IPS-18c (cell line): ENCODE measurements around the gene STARD9.

Experiments used
- H3K4me3 ChIP-seq: 2 replicates; pipeline ENCODE4 v1.7.0; 2013; ENCODE audit warnings: low read depth, mild to moderate bottlenecking, low read length, moderate library complexity; ENCODE audit not compliant: insufficient read depth
- H3K9me3 ChIP-seq: one replicate; pipeline ENCODE4 v1.6.1; 2013; ENCODE audit warnings: mild to moderate bottlenecking, low read length, moderate library complexity; ENCODE audit not compliant: control insufficient read depth, insufficient read depth

STARD9 gene

DNA sequence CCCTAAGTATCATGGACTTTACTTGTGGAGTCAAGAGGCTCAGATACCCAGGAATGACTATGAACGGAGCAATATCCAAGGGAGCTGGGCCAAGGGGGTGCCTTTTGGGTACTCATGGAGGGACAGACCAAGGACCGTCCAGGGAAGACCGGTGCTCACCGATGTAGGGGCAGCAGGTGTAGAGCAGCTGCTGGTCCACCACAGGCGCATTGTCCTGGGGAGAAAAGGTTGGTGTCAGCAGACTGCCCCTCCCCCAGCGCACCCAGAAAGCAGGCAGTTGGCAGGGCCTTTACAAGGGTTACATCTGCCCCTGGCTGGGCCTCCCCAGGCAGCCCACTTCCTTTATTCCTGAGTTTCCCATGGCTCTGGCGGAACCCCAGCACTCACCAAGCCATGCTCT, 154.0 kb downstream of the STARD9 start:
- Histone ChIP-seq H3K9me3 (no peaks in the 10 kb centered on the region), H3K4me3 (no peak overlapping the region)

DNA sequence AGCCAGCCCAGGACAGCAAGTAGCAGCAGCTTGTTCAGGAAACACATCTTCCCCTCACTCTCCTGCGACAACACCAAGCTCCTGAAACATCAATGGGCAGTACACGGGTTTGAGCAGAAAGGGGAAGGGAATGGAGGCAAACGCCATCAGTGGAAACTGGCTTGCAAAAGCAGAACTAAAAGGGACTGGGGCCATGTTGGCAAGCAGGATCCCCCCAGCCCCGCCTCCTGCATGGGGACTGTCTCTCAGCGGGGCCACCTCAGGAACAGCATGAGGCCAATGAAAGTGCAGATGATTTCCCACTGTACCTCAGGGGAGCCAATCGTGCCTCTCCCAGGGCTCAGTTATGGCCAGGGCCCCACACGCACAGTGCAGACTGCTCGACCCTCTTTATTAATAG, 154.7 kb downstream of the STARD9 start:
- Histone ChIP-seq H3K9me3 (no peaks in the 10 kb centered on the region), H3K4me3 (no peak overlapping the region)

DNA sequence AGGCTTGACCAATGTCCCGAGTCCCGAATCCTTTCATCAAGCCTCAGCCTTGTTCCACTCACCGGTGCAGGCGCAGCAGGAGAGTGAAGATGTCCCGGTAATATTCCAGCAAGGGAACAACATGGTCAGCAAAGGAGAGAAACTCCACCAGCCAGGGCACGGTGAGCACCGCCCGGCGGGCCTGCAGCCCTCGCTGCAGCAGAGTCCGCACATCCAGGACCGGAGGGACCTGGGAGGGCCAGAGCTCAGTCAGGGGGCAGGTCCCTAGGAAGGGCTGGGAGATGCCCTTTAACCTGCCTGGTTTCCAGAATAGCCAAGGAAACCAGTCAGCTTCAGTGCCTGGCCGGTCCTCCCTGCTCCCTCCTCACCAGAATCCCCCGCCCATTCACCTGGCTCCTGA, 155.1 kb downstream of the STARD9 start:
- Histone ChIP-seq H3K9me3 (no peaks in the 10 kb centered on the region), H3K4me3 (no peak overlapping the region)

DNA sequence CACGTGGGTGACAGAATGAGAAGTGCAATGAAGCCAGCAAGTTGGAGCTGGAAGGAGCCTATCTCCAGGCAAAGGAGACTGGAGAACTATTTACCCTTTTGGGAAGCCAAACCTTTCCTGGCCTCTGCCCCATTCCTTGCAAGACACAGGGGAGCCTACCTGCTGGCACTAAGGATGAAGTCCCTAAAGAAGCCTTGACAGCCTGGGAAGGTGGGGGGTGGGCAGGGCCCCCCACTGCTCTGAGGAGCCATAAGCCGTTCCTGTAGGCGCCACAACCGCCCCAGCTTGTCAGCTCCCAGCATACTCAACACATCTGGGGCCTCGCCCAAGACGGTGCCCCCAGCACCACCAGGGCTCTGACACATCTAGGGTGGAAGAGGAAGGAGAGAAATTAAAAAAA, 156.1 kb downstream of the STARD9 start:
- H3K4me3 ChIP-seq = no peak overlapping the region

DNA sequence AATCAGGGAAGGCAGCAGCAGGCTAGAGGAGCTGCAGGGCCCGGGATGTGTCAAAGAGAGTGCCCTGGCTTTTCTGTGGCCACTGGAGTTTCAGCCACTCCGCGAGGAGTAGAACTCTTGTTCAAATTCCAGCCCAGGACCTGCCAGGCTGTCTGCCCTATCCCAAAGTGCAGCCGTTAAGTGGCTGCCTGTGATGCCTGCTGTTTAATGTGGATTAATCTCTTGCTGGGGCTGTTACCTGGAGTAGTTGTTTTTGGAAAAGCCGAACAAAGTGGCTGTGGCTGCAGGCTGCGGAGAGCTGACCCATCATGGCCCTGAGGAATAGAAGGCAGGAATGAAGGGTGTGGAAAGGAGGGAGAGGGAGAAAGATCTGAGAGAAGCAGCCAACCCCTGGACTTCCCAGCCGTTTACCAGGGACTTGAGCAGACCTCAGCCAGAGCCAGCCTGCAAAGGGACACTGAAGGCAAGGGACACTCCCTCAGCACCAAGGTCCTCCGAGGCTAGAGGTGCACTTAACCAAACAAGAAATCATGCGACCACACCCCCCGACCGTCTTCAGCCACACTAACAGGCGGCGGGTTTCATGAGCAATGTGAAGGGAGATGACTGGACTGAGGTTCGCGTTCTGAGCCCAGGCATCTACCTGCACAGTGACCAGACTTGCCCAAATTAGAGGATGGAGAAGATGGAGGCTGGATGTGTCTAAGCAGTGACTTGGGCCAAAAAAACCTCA, 156.9 kb downstream of the STARD9 start:
- no peaks in the 10 kb centered on the region for H3K9me3 ChIP-seq
- no peak overlapping the region for H3K4me3 ChIP-seq

More for the DNA sequence above, 156.1 kb downstream of the STARD9 start:
- no peaks in the 10 kb centered on the region for H3K9me3 ChIP-seq

DNA sequence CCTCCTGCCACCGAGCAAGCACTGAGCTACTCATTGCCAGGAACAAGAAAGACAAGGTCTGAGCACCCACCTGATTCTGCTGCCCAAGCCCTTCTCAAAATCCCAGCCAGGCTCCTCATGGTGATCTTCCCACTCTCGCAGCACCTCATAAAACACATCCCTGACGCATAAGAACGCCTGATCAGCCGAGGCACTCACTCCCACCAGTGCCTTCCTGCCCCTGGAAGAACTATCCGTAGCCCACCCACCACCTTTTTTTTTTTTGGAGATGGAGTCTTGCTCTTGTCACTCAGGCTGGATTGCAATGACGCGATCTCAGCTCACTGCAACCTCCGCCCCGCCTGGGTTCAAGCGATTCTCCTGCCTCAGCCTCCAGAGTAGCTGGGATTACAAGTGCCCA, 157.6 kb downstream of the STARD9 start:
- H3K9me3 ChIP-seq = no peaks in the 10 kb centered on the region

DNA sequence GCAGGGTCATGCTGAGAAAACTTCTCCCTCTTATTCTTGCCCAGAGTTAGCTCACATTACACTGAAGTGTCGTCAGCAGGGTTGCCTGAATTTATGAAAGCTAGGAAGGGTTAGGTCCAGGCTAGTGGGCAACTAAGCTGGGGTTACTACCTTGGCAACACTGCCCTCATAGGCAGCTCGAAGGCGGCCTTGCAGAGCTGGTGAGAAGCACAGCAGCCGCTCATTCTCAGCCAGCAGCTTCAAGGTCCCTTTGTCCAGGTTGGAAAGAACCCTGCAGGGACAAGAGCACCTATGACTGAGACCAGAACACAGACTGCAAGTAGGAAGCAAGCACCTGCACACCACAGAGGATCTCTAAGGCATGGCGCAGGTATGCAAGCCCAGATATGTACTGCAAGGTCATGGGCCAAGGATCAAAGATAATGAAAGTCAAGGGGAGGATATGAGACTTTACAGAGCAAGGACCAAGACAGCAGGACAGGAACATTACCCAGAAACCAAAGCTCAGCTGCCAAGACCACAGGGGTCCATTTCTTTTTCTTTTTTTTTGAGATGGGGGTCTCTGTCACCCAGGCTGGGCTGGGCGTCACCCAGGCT, 158.8 kb downstream of the STARD9 start:
- H3K4me3 ChIP-seq = no peak overlapping the region
- no peaks in the 10 kb centered on the region for H3K9me3 ChIP-seq

More for the DNA sequence above, 157.6 kb downstream of the STARD9 start:
- H3K4me3 ChIP-seq = no peak overlapping the region

DNA sequence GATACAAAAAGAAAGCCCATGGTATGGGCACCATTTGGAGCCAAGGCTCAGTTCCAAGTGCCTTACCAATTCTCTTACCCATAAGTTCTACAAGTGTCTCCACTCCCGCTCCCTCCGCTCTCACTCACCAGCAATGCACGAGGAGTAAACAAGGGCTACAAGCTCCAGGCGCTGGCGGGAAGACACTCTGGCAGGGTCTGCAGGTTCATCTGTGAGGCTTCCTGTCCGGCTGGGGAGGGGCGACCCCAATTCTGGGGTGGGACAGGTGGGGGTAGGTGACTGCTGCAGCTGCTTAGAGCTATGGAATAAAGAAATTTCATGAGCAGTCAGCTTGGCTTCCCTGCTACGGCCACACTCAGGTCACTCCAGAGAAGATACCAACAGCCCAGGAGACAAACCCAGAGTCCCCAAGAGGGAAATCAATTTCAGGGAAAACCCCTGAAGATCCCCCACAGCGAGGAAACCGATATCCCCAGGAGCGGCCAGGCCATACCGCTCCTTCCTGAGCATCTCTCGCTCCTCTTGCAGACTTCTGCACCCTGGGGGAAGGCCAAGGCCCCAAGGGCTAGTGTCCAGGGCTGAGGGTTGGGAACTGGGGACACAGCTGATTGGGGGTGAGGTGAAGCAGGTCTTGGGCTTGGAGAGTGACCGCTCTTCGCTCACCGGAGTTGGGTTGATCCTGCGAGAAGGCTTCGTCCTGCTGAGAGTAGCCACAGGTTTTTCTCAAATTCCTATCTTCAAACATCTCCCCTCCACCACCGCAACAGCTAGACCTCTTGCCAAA, 160.2 kb downstream of the STARD9 start:
- no peaks in the 10 kb centered on the region for H3K9me3 ChIP-seq
- H3K4me3 ChIP-seq = peak overlapping the region; percentile 91

DNA sequence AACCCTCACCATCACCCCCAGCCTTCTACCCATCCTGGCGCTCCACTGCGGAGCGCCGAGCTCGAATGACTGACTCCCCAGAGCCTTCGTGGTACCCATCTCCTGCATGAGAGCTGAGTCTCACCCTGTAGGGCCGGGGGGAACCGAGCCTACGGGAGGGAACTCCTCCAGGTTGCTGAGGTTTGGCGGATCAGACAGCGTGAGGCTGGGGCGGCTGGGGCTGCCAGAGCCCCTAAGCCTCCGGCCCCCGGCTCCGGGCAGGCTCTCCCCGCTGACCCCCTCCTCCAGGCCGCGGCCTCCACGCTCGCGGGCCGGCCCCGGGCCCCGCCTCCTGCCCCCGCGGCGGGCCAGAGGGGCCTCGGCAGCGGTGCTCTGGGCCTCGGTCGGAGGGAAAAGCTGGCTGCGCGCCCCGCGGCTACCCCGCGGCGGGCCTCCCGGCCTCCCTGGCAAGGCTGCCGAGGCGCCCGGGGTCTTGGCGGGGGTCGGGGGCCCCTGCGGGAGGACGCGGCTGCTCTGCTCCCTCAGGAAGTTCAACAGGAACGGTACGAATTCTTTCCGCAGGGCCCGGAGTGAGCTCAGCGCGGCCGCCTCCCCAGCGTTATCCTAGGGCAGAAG, 160.9 kb downstream of the STARD9 start:
- peak overlapping the region; percentile 91 for H3K4me3 ChIP-seq
- no peaks in the 10 kb centered on the region for H3K9me3 ChIP-seq

DNA sequence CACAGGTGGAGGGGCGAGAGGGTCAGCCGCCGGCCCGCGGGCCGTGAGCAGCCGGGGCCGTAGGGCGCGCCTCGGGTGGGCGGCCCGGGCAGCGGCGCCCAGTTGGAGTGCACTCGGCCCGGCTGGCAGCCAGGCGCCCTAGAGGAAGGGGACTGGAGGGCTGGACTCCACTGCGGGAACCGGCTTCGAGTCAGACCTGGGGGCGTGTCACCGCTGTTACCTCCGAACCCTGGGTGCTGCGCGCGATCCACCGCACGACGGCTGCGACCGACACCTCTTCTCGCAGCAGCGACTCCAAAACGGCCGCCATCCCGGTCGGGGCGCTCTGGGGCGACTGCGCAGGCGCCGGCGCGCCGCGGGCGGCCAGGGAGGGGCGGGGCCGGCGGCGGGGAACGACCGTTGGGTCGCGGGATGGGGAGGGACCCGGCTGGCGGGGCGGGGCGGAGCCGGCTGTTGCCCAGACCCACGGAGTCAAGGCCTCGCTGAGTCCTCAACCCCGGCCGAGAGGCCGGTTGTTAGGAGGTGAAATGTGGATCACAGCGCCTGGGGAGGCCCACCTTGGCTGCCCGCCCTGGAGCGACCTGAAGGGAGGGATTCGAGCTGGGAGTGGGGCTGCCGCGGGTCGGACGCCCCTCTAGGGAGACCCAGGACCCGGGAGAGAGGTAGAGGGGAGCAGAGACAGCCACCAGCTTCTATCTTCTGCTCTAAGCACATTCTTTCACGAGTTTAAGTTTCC, 161.6 kb downstream of the STARD9 start, which contains the start of gene CDAN1:
CDAN1 (minus strand) TSS at position 336 of the 736 bp plus-strand sequence; CDS start at position 310, 26 bp downstream.
- Histone ChIP-seq H3K9me3 (no peaks in the 10 kb centered on the region), H3K4me3 (peak within 1 kb of the TSS; percentile 91)

DNA sequence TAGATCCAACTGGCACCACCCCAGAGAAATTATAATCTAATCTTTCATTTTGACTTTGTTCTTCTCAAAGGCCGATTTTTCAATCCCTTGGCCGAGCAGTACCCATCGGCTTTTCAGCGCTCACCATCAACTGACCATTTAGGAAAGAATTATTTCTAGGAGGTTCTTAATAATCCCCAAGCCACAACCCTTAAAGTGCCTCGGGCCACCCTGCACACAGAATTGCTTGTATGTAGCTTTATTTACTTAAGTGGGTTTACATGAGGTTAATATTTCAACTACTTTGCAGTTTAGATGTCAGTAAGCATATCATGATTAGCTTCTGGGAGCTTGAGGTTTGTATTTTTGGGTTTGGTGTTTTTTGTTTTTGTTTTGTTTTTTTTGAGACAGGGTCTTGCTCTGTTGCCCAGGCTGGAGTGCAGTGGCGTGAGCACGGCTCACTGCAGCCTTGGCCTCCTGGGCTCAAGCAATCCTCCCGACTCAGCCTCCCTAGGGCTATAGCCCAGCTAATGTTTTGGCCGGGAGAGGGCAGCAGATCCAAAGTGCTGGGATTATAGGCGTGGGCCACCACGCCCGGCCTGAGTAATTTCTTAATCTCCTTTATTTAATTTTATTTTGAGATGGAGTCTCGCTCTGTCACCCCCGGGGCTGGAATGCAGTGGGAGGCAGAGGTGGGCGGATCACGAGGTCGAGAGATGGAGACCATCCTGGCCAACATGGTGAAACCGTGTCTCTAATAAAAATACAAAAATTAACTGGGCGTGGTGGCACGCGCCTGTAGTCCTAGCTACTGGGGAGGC, 162.3 kb downstream of the STARD9 start:
- Histone ChIP-seq H3K9me3 (no peaks in the 10 kb centered on the region), H3K4me3 (peak overlapping the region; percentile 91)

DNA sequence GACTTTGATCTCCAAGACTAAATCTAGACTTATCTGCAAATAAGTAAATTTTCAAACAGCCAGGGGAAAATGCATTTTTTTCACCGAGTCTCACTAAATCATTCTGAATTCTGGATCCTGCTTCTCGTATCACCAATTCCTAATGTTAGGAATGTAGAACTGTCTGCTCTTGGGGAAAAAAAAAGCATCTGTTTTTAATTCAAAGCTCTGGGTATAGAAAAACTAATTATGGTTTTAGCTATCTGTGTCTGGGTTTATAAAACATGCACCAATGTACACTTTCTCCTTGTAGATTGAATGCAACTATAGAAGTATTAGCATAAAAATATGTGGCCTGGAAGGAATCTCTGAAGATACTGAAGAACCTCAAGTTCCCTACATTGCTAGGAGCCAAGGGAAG, 166.3 kb downstream of the STARD9 start:
- Histone ChIP-seq H3K9me3 (no peaks in the 10 kb centered on the region), H3K4me3 (no peak overlapping the region)

DNA sequence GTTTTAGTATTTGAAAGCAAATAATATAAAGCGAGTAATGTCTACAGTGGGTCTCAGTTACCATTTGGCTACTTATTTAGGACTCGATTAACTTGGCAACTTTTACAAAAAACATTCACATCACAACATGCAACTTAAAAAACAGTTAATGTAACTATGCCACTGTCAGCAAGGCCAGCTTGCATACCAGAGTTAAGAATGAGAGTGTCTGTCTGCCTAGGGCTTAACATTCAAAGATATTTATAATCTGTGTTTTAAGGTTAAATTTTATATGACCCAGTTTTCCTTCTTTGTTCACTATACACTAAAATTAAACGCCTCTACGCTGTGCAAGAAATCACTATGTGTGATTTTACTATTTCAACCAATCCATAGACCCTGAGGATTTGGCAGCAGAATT, 166.7 kb downstream of the STARD9 start:
- Histone ChIP-seq H3K4me3 (no peak overlapping the region), H3K9me3 (no peaks in the 10 kb centered on the region)

DNA sequence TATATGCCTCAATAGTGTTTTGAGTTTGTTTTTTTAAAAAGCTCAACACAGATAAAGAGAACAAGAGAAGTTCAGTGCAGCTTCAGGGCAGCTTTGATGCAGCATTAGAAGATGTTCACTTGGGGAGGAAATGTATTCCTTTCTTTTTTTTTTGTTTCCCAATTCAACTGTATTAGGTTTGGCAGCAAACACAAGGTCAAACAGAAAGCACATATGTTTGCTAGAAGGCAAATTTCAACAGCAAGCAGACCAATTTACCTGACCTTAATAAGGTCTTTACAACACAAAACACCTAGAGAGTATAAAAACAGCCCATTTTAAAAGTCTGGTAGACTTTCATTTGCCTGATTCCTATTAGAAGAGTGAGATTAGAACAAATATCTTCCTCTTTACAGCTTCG, 168.8 kb downstream of the STARD9 start:
- no peak overlapping the region for H3K4me3 ChIP-seq

DNA sequence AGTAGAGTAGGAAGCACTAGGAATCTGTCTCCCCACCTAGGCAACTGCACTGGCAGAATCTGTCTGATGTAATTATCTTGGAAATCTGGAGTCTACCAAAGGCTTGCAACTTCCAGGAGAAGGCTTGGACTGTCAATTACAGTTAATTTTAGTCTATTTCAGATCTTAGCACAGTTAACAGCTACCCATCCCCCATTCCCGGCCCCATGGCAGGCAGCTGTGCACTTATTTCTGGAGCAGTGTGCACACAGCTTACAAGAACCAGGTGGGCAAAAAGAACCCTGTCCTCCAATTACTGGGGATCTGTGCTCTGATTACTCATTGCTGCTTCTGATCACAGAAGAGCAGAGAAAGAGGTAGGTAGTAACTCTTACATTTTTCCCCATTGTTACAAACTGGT, 173.9 kb downstream of the STARD9 start:
- no peak overlapping the region for H3K4me3 ChIP-seq
- no peaks in the 10 kb centered on the region for H3K9me3 ChIP-seq

More for the DNA sequence above, 168.8 kb downstream of the STARD9 start:
- H3K9me3 ChIP-seq = no peaks in the 10 kb centered on the region

DNA sequence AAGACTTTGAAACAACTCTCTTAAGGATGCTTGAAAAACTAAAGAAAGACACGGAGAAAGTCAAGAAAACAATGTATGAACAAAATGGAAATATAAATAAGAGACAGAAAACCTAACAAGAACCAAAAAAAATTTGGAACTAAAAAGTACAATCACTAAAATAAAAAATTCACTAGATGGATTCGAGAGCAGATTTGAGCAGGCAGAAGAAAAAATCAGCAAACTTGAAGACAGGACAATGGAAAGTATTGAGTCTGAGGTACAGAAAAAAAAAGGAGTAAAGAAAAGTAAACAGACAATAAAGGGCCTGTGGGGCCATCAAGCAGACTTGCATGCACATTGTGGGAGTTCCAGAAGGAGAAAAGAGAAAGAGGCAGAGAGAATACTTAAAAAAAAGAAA, 174.9 kb downstream of the STARD9 start:
- Histone ChIP-seq H3K9me3 (no peaks in the 10 kb centered on the region), H3K4me3 (no peak overlapping the region)
